Tibial artery (tissue), 4 donors: ENCODE data around the gene ADM2.
"Not testable (repeated sequence)": the region's sequence is repeated elsewhere in the genome, so short reads cannot be mapped to it uniquely, and the experiment has no call there.

Source experiments
- DNase-seq, 2 donors: peaks; one replicate each; pipeline ENCODE4 v3.0.0-alpha.2; 2019
- H3K27ac ChIP-seq, 2 donors: fragments of 200-600 bp; sonication (generic) in 1 of 2; 1 replicate in 1 of 2; 2 replicates in 1 of 2; pipeline ENCODE4 v1.5.1; 2018 to 2019; ENCODE audit warnings: mild to moderate bottlenecking in 1 of 2
- H3K27me3 ChIP-seq, 2 donors: fragments of 200-600 bp; sonication (generic) in 1 of 2; one replicate each; pipeline versions ENCODE4 v1.5.1 to v1.6.0; 2016 to 2019
- H3K36me3 ChIP-seq, 3 donors: fragments of 200-600 bp; sonication (generic) in 2 of 3; one replicate each; pipeline ENCODE4 v1.5.1; 2016 to 2019; ENCODE audit warnings: mild to moderate bottlenecking in 2 of 3
- H3K4me1 ChIP-seq, 4 donors: fragments of 200-600 bp; sonication (generic) in 2 of 4; 1 replicate in 3 of 4; 2 replicates in 1 of 4; pipeline ENCODE4 v1.5.1; 2016 to 2019
- H3K4me3 ChIP-seq, 2 donors: fragments of 200-600 bp; sonication (generic) in 1 of 2; 1 replicate in 1 of 2; 2 replicates in 1 of 2; pipeline ENCODE4 v1.5.1; 2018 to 2019; ENCODE audit warnings: mild to moderate bottlenecking in 2 of 2
- H3K9me3 ChIP-seq, 3 donors: fragments of 200-600 bp; sonication (generic) in 1 of 3; one replicate each; pipeline ENCODE4 v1.5.1; 2016 to 2019
- intact Hi-C: fragments of 100-400 bp; cut with DNase I; formaldehyde crosslinking; loops from one replicate; pipeline ENCODE4 v1.15.0; 2023; ENCODE audit warnings: low total_unique reads
- TF ChIP-seq, protein P1 (sequence below), 2 experiments: fragments of 200-600 bp in 1 of 2; fragments of 450-650 bp in 1 of 2; IDR thresholded peaks; one replicate each; pipeline ENCODE4 v1.5.1; 2017 to 2019; ENCODE audit warnings: antibody characterized with exemption in 2 of 2, mild to moderate bottlenecking in 1 of 2, moderate library complexity in 1 of 2

ADM2 gene

DNA sequence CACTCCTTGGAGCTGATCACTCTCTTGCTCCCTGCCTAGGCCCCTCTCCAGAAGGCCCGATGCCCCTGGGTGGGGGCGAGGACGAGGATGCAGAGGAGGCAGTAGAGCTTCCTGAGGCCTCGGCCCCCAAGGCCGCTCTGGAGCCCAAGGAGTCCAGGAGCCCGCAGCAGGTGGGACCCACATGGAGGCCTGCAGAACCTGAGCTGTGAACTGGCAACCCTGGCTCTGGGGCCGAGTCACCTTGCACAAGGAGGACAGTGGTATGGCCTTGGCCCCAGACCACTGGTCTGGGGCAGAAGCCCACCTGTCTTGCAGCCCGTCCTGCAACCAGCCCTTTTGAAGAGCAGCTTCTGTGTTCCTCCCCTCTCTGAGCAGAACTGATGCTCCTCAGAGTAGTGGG lies 37.8 kb downstream of the ADM2 start:
- H3K27ac ChIP-seq: no peak overlapping the region
- no peak overlapping the region for H3K4me3 ChIP-seq
- TF ChIP-seq, protein P1, sequence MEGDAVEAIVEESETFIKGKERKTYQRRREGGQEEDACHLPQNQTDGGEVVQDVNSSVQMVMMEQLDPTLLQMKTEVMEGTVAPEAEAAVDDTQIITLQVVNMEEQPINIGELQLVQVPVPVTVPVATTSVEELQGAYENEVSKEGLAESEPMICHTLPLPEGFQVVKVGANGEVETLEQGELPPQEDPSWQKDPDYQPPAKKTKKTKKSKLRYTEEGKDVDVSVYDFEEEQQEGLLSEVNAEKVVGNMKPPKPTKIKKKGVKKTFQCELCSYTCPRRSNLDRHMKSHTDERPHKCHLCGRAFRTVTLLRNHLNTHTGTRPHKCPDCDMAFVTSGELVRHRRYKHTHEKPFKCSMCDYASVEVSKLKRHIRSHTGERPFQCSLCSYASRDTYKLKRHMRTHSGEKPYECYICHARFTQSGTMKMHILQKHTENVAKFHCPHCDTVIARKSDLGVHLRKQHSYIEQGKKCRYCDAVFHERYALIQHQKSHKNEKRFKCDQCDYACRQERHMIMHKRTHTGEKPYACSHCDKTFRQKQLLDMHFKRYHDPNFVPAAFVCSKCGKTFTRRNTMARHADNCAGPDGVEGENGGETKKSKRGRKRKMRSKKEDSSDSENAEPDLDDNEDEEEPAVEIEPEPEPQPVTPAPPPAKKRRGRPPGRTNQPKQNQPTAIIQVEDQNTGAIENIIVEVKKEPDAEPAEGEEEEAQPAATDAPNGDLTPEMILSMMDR (IDR thresholded peaks at IDR 0.05): no peak
- H3K36me3 ChIP-seq: peaks cover 46 to 85% (median 63%) of the 10 kb centered on the region in 3 donors
- no peak for DNase-seq
- H3K4me1 ChIP-seq: peaks cover 0 to 5% (median 4%) of the 10 kb centered on the region in 4 donors
- no peaks in the 10 kb centered on the region for H3K9me3 ChIP-seq
- H3K27me3 ChIP-seq: no peaks in the 10 kb centered on the region
- intact Hi-C loops: no loop called here

- H3K9me3 ChIP-seq, H3K27me3 ChIP-seq, intact Hi-C loops, H3K4me3 ChIP-seq, H3K27ac ChIP-seq, DNase-seq: not testable (repeated sequence)
- H3K4me1 ChIP-seq: peaks cover 0 to 15% (median 13%) of the 10 kb centered on the region in 4 donors
- H3K36me3 ChIP-seq: peaks cover 46 to 82% (median 63%) of the 10 kb centered on the region in 3 donors
Observed at GRCh38 chr22:50520184-50520583, 38.8 kb downstream of the ADM2 start.

DNA sequence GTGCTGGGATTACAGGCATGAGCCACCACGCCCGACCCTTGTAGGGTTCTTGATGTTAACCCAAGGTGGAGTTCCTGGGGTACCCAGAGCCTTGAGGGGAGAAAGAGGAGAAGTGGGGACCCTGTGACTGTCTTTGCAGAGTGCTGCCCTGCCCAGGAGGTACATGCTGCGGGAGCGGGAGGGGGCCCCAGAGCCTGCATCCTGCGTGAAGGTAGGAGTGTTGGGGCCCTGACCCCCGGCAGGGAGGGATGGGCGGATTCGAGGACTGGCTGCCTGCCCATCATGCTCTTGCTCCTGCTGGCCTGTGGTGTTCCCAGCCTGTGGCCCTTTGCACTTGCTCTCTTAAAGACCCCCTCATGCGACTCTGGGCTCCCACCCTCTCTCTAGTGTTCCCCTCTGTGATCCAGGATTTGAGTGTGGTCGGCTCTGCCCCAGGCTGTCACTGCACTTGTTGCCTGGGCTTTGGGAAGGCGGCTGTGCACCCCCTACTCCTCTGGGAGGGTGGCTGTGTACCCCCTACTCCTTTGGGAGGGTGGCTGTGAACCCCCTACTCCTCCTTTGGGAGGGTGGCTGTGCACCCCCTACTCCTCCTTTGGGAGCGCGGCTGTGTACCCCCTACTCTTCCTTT lies 39.6 kb downstream of the ADM2 start:
- no peaks in the 10 kb centered on the region for H3K27me3 ChIP-seq
- no peak for DNase-seq
- intact Hi-C loops: no loop called here
- H3K27ac ChIP-seq: no peak overlapping the region
- TF ChIP-seq, protein P1 (IDR thresholded peaks at IDR 0.05): no peak
- no peak overlapping the region for H3K4me3 ChIP-seq
- H3K36me3 ChIP-seq: peaks cover 46 to 82% (median 63%) of the 10 kb centered on the region in 3 donors
- H3K9me3 ChIP-seq: no peaks in the 10 kb centered on the region
- H3K4me1 ChIP-seq: peaks cover 0 to 15% (median 13%) of the 10 kb centered on the region in 4 donors

GRCh38 chr22:50521710-50522109 lies 40.4 kb downstream of the ADM2 start:
- H3K27me3 ChIP-seq: no peaks in the 10 kb centered on the region
- H3K9me3 ChIP-seq: no peaks in the 10 kb centered on the region
- intact Hi-C loops: no loop called here
- no peak overlapping the region for H3K27ac ChIP-seq
- peaks cover 46 to 75% (median 59%) of the 10 kb centered on the region in 3 donors for H3K36me3 ChIP-seq
- H3K4me1 ChIP-seq: peaks cover 0 to 20% (median 16%) of the 10 kb centered on the region in 4 donors
- no peak overlapping the region for H3K4me3 ChIP-seq
- DNase-seq: no peak
- TF ChIP-seq, protein P1 (IDR thresholded peaks at IDR 0.05): no peak

- peaks cover 42 to 69% (median 53%) of the 10 kb centered on the region in 3 donors for H3K36me3 ChIP-seq
- no peak for DNase-seq
- peaks cover 0 to 26% (median 19%) of the 10 kb centered on the region in 4 donors for H3K4me1 ChIP-seq
- no peak overlapping the region for H3K4me3 ChIP-seq
- H3K9me3 ChIP-seq: no peaks in the 10 kb centered on the region
- intact Hi-C loops: no loop called here
- TF ChIP-seq, protein P1 (IDR thresholded peaks at IDR 0.05): no peak
- no peak overlapping the region for H3K27ac ChIP-seq
- no peaks in the 10 kb centered on the region for H3K27me3 ChIP-seq
Observed at GRCh38 chr22:50522208-50522805, 41.0 kb downstream of the ADM2 start.

DNA sequence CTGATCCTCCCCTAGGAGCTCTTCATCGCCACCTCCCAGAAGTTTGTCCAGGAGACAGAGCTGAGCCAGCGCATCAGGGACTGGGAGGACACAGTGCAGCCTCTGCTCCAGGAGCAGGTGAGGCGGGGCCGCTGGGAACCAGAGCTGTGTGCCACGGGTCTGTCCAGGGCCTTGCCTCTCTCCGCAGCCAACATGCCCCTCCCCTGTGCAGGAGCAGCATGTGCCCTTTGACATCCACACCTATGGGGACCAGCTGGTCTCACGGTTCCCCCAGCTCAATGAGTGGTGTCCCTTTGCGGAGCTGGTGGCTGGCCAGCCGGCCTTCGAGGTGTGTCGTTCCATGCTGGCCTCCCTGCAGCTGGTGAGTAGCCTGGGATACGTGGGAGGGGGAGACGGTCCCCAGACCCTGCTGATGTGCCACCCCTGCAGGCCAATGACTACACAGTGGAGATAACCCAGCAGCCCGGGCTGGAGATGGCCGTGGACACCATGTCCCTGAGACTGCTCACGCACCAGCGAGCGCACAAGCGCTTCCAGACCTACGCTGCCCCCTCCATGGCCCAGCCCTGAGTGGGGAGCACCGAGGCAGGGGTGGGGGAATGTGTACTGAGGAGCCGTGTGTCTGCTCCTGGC lies 41.6 kb downstream of the ADM2 start:
- peaks cover 36 to 63% (median 47%) of the 10 kb centered on the region in 3 donors for H3K36me3 ChIP-seq
- TF ChIP-seq, protein P1 (IDR thresholded peaks at IDR 0.05): no peak
- intact Hi-C loops: no loop called here
- no peak overlapping the region for H3K27ac ChIP-seq
- peaks cover 0 to 27% (median 19%) of the 10 kb centered on the region in 4 donors for H3K4me1 ChIP-seq
- H3K27me3 ChIP-seq: no peaks in the 10 kb centered on the region
- H3K9me3 ChIP-seq: no peaks in the 10 kb centered on the region
- no peak overlapping the region for H3K4me3 ChIP-seq
- DNase-seq: no peak
